ENCODE data around the gene EHD4. TPM values are rescaled to one million over a fixed set of nuclear protein-coding genes. Genes with fewer than 3 reads are reported as not detected.

The EHD4 gene

GRCh38 chr15:41847206-41847605 lies 125.2 kb downstream of the EHD4 start:
- H3K56ac ChIP-seq (ENCODE audit: low read length) = no peak overlapping the region
- H3K27me3 ChIP-seq (ENCODE audit: insufficient read depth, low read length, poor library complexity) = no peaks in the 10 kb centered on the region
- H4K8ac ChIP-seq (ENCODE audit: low read depth, low read length) = no peak overlapping the region
- H3K4me2 ChIP-seq (ENCODE audit: low read length) = no peak overlapping the region
- WGBS (ENCODE audit: extremely low coverage, insufficient coverage, low lambda C conversion rate) = no CpG with 5 or more reads among the region's 14 CpGs
- no peaks in the 10 kb centered on the region for H3K36me3 ChIP-seq (ENCODE audit: control insufficient read depth, insufficient read depth, low read length)
- no peak overlapping the region for H3K27ac ChIP-seq (ENCODE audit: low read depth, low read length)
- H2BK15ac ChIP-seq (replicated peaks; ENCODE audit: low read depth) = no peak overlapping the region
- DNase-seq = no peak
- H3K79me2 ChIP-seq (ENCODE audit: control insufficient read depth, insufficient read depth, low read length) = no peaks in the 10 kb centered on the region
- H2BK120ac ChIP-seq (ENCODE audit: low read depth, low read length) = no peak overlapping the region
- no peak overlapping the region for H3K23ac ChIP-seq (ENCODE audit: low read length)
- no peak overlapping the region for H3K9ac ChIP-seq (ENCODE audit: low read length)
- no peak overlapping the region for H3K4ac ChIP-seq (ENCODE audit: low read depth, low read length)
- no peak overlapping the region for H2AK5ac ChIP-seq (ENCODE audit: low read length)
- no peak overlapping the region for H3K18ac ChIP-seq (ENCODE audit: low read length)
- H3K79me1 ChIP-seq (ENCODE audit: low read length) = no peaks in the 10 kb centered on the region
- no peak overlapping the region for H2BK5ac ChIP-seq (ENCODE audit: low read length)
- H3K4me3 ChIP-seq (ENCODE audit: low read length) = no peak overlapping the region
- H4K5ac ChIP-seq (ENCODE audit: low read length) = no peak overlapping the region
- H3K4me1 ChIP-seq (ENCODE audit: control insufficient read depth, low read depth, low read length) = no peaks in the 10 kb centered on the region

Small RNA genes within 50 kb of the gene (small RNA-seq; reads per million reads assigned to genes)
- gene MIR4310 (ENCODE audit: insufficient read depth) (not detected), gene RNA5SP393 (ENCODE audit: insufficient read depth) (not detected)

Measured in mesendoderm (in vitro differentiated cells).